HepG2 (cell line): ENCODE results near the gene IRX3. TPM values are rescaled to one million over a fixed set of nuclear protein-coding genes. Genes with fewer than 3 reads are reported as not detected.

Experiments
- DNMT3B ChIP-seq: conservative IDR thresholded peaks from 2 replicates; pipeline ENCODE4 v1.6.1; 2016; ENCODE audit warnings: missing biosample characterization, control low read depth
- HDAC1 ChIP-seq: sonication (generic); formaldehyde crosslinking; IDR thresholded peaks from 2 replicates; pipeline ENCODE4 v1.5.1; 2020; ENCODE audit warnings: mild to moderate bottlenecking, missing genetic modification reagents
- IRF2 ChIP-seq: IDR thresholded peaks from 2 replicates; pipeline ENCODE4 v1.6.1; 2018; ENCODE audit warnings: missing genetic modification reagents, missing compliant biosample characterization
- KLF16 ChIP-seq, 2 experiments: sonication (generic) in 1 of 2; formaldehyde crosslinking in 1 of 2; IDR thresholded peaks; 2 replicates each; pipeline versions ENCODE4 v1.6.1 to v1.8.0; 2016 to 2023; ENCODE audit warnings: missing genetic modification reagents in 2 of 2, missing compliant biosample characterization in 1 of 2
- MTERF4 ChIP-seq: sonication (generic); formaldehyde crosslinking; IDR thresholded peaks from 2 replicates; pipeline ENCODE4 v1.8.0; 2023; ENCODE audit warnings: mild to moderate bottlenecking, missing genetic modification reagents
- PHF5A ChIP-seq: IDR thresholded peaks from one replicate; pipeline ENCODE4 v1.6.1; 2018; ENCODE audit warnings: low read depth, missing genetic modification reagents; ENCODE audit not compliant: unreplicated experiment
- RCOR2 ChIP-seq: IDR thresholded peaks from 2 replicates; pipeline ENCODE4 v1.6.1; 2016; ENCODE audit warnings: missing biosample characterization, missing genetic modification reagents
- RFX3 ChIP-seq: IDR thresholded peaks from 2 replicates; pipeline ENCODE4 v1.6.1; 2016; ENCODE audit warnings: missing biosample characterization, missing genetic modification reagents
- SAP130 ChIP-seq: IDR thresholded peaks from 2 replicates; pipeline ENCODE4 v1.6.1; 2016; ENCODE audit warnings: low read depth
- SKIL ChIP-seq: sonication (generic); formaldehyde crosslinking; IDR thresholded peaks from 2 replicates; pipeline ENCODE4 v1.8.0; 2022; ENCODE audit warnings: missing genetic modification reagents, mild to moderate bottlenecking, moderate library complexity, borderline replicate concordance
- SP140L ChIP-seq: sonication (generic); formaldehyde crosslinking; IDR thresholded peaks from 2 replicates; pipeline ENCODE4 v1.4.0; 2020; ENCODE audit warnings: missing genetic modification reagents, borderline replicate concordance
- TCF12 ChIP-seq, 2 experiments: fragments of 450-650 bp in 1 of 2; sonication (generic) in 1 of 2; formaldehyde crosslinking in 1 of 2; IDR thresholded peaks; 2 replicates each; pipeline versions ENCODE4 v1.6.1 to v1.8.0; 2017 to 2022; ENCODE audit warnings: antibody characterized with exemption in 1 of 2, mild to moderate bottlenecking in 1 of 2, missing genetic modification reagents in 1 of 2, moderate library complexity in 1 of 2
- TEAD3 ChIP-seq: optimal IDR thresholded peaks from 2 replicates; pipeline ENCODE3; 2016; ENCODE audit warnings: borderline replicate concordance
- TEF ChIP-seq: sonication (generic); formaldehyde crosslinking; IDR thresholded peaks from 2 replicates; pipeline ENCODE4 v1.5.0; 2020; ENCODE audit warnings: missing genetic modification reagents
- ZMYM3 ChIP-seq: sonication (generic); formaldehyde crosslinking; IDR thresholded peaks from 2 replicates; pipeline ENCODE4 v1.5.1; 2020; ENCODE audit warnings: mild to moderate bottlenecking, missing genetic modification reagents
- ZNF12 ChIP-seq: sonication (generic); formaldehyde crosslinking; IDR thresholded peaks from 2 replicates; pipeline ENCODE4 v1.5.0; 2020; ENCODE audit warnings: missing genetic modification reagents
- ZNF264 ChIP-seq: sonication (generic); formaldehyde crosslinking; IDR thresholded peaks from 2 replicates; pipeline ENCODE4 v1.4.0; 2020; ENCODE audit warnings: missing genetic modification reagents
- ZNF629 ChIP-seq: sonication (generic); formaldehyde crosslinking; conservative IDR thresholded peaks from 2 replicates; pipeline ENCODE4 v1.5.0; 2020; ENCODE audit warnings: missing genetic modification reagents
- polyA plus RNA-seq, 8 experiments: library from polyadenylated mRNA; depleted of rRNA in 3 of 8; stranded (reverse) in 7 of 8; unstranded in 1 of 8; fragments of >200 nt; fragmentation: Illumina TruSeq in 4 of 8; extraction: Trizol in 4 of 8; gene quantifications; 2 replicates each; pipeline versions ENCODE4 v1.2.1 to v1.2.3, GENCODE V29; 2011 to 2016; ENCODE audit warnings: low read depth in 4 of 8, missing spikeins in 1 of 8, mixed read lengths in 1 of 8; ENCODE audit not compliant: insufficient read depth in 1 of 8
- total RNA-seq, 5 experiments: library from RNA; depleted of rRNA; stranded (reverse); fragments of >200 nt; fragmentation: Illumina TruSeq; extraction: Trizol; gene quantifications; 2 replicates each; pipeline ENCODE4 v1.2.3, GENCODE V29; 2016; ENCODE audit warnings: low read depth in 1 of 5
- TF ChIP-seq, protein P1 (sequence below), 2 experiments: sonication (generic) in 1 of 2; formaldehyde crosslinking in 1 of 2; IDR thresholded peaks; 2 replicates each; pipeline versions ENCODE4 v1.4.0 to v1.6.1; 2016 to 2020; ENCODE audit warnings: borderline replicate concordance in 1 of 2, low read depth in 1 of 2, mild to moderate bottlenecking in 1 of 2, missing genetic modification reagents in 1 of 2
- TF ChIP-seq, protein P2 (sequence below): sonication (generic); formaldehyde crosslinking; IDR thresholded peaks from 2 replicates; pipeline ENCODE4 v1.9.0; 2021; ENCODE audit warnings: missing genetic modification reagents, mild to moderate bottlenecking, borderline replicate concordance

Gene IRX3
- total and polyA plus RNA-seq, 2 of the 13 experiments (the other 11 are each of a cell fraction or from before 2014, with no cell fraction given), result 9.2 to 16.4 TPM

DNA sequence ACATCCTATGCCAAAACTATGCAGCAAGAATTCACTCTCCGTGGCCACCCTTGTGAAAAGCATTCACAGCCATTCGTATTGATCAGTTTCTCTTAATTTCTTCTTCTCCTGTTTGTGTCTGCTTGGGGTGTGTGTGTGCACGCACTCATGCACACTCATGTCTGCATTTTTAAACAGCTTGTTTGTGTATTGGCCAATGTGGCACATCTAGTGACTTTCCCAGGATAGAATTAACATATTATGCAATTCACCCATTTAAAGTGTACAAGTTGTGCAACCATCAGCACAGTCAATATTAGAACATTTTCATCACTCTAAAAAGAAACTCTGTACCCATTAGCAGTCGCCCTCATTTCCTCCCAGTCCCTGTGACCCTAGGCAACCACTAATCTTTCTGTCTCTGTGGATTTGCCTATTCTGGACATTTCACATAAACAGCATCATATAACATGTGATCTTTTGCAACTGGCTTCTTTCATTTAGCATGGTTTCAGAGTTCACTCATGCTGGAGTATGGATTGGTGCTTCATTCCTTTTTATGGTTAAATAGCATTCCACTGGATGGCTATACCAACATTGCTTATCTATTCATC lies 20.1 kb downstream of the IRX3 start (continued):
- TF ChIP-seq, protein P1, sequence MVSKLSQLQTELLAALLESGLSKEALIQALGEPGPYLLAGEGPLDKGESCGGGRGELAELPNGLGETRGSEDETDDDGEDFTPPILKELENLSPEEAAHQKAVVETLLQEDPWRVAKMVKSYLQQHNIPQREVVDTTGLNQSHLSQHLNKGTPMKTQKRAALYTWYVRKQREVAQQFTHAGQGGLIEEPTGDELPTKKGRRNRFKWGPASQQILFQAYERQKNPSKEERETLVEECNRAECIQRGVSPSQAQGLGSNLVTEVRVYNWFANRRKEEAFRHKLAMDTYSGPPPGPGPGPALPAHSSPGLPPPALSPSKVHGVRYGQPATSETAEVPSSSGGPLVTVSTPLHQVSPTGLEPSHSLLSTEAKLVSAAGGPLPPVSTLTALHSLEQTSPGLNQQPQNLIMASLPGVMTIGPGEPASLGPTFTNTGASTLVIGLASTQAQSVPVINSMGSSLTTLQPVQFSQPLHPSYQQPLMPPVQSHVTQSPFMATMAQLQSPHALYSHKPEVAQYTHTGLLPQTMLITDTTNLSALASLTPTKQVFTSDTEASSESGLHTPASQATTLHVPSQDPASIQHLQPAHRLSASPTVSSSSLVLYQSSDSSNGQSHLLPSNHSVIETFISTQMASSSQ (IDR thresholded peaks at IDR 0.05; ENCODE audit: low read depth), result peak; percentile 54
- TF ChIP-seq, protein P1 (CRISPR knock-in tag; IDR thresholded peaks at IDR 0.05; ENCODE audit: borderline replicate concordance), result no peak
- TF ChIP-seq ZNF629 (CRISPR knock-in tag), result peak; percentile 84
- TF ChIP-seq TCF12 (IDR thresholded peaks at IDR 0.05), result no peak
- peak; percentile 49; the same call in 1 of the 2 replicates for TF ChIP-seq TCF12 (CRISPR knock-in tag; IDR thresholded peaks at IDR 0.05)
- TF ChIP-seq SAP130 (CRISPR knock-in tag), result peak; percentile 77
- peak; percentile 50 for TF ChIP-seq TEAD3 (CRISPR knock-in tag)
- TF ChIP-seq TEF (CRISPR knock-in tag), result peak; percentile 95
- peak; percentile 89 for TF ChIP-seq SKIL (CRISPR knock-in tag)
- TF ChIP-seq IRF2 (CRISPR knock-in tag), result peak; percentile 79
- 0 out of 2 replicates have a peak, but pooled peaks have one; percentile 36 for TF ChIP-seq RFX3 (CRISPR knock-in tag)
- TF ChIP-seq, protein P2, sequence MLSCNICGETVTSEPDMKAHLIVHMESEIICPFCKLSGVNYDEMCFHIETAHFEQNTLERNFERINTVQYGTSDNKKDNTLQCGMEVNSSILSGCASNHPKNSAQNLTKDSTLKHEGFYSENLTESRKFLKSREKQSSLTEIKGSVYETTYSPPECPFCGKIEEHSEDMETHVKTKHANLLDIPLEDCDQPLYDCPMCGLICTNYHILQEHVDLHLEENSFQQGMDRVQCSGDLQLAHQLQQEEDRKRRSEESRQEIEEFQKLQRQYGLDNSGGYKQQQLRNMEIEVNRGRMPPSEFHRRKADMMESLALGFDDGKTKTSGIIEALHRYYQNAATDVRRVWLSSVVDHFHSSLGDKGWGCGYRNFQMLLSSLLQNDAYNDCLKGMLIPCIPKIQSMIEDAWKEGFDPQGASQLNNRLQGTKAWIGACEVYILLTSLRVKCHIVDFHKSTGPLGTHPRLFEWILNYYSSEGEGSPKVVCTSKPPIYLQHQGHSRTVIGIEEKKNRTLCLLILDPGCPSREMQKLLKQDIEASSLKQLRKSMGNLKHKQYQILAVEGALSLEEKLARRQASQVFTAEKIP, result no peak
- peak; percentile 34 for TF ChIP-seq PHF5A (CRISPR knock-in tag)
- no peak for TF ChIP-seq MTERF4 (CRISPR knock-in tag)
- peak; percentile 85 for TF ChIP-seq ZNF264
- TF ChIP-seq RCOR2 (CRISPR knock-in tag), result peak; percentile 71
- peak; percentile 86 for TF ChIP-seq ZNF12 (CRISPR knock-in tag)
- TF ChIP-seq ZMYM3 (CRISPR knock-in tag), result peak; percentile 70; the same call in 1 of the 2 replicates
- TF ChIP-seq KLF16 (CRISPR knock-in tag; IDR thresholded peaks at IDR 0.05), result peak in 1 of 2 experiments; percentile 92; a peak in 2 of 4 replicates
- no peak for TF ChIP-seq DNMT3B (CRISPR knock-in tag)
- TF ChIP-seq SP140L (CRISPR knock-in tag), result no peak
- peak; percentile 77 for TF ChIP-seq HDAC1 (CRISPR knock-in tag)
